Activated T-helper 1 cell treated with Interleukin-2 at 50 U/mL for 16 hours (primary cell): ENCODE measurements around the gene STXBP2.
"Not testable (repeated sequence)": the region's sequence is repeated elsewhere in the genome, so short reads cannot be mapped to it uniquely, and the experiment has no call there.

ENCODE experiments used
- DNase-seq: peaks from one replicate; pipeline ENCODE4 v3.0.0-alpha.2; 2020; ENCODE audit warnings: low read depth

Gene STXBP2

GRCh38 chr19:7632340-7633203 lies 4.3 kb upstream of the STXBP2 start:
- DNase-seq = no peak

GRCh38 chr19:7633698-7634097 lies 3.2 kb upstream of the STXBP2 start, which contains the start of gene PCP2:
PCP2 (minus strand) TSS chr19:7633719; CDS start chr19:7633457, 262 bp downstream.
- no peak for DNase-seq

GRCh38 chr19:7635670-7636069 lies 1.2 kb upstream of the STXBP2 start:
- no peak for DNase-seq

GRCh38 chr19:7636317-7636690 lies 606 bp upstream of the STXBP2 start:
- no peak for DNase-seq

- no peak for DNase-seq
Observed at GRCh38 chr19:7637374-7638256, 705 bp downstream of the STXBP2 start.

GRCh38 chr19:7638802-7639465 lies 2.0 kb downstream of the STXBP2 start:
- DNase-seq = no peak

- no peak for DNase-seq
Observed at GRCh38 chr19:7639863-7640348, 3.0 kb downstream of the STXBP2 start.

- no peak for DNase-seq
Observed at GRCh38 chr19:7640803-7641202, 3.9 kb downstream of the STXBP2 start.

- no peak for DNase-seq
Observed at GRCh38 chr19:7641290-7642276, 4.7 kb downstream of the STXBP2 start.

GRCh38 chr19:7642295-7643030 lies 5.6 kb downstream of the STXBP2 start:
- DNase-seq = no peak

GRCh38 chr19:7643031-7643415 lies 6.1 kb downstream of the STXBP2 start:
- no peak for DNase-seq

GRCh38 chr19:7643629-7644549 lies 7.0 kb downstream of the STXBP2 start:
- DNase-seq = not testable (repeated sequence)

GRCh38 chr19:7644550-7644877 lies 7.6 kb downstream of the STXBP2 start:
- DNase-seq = no peak

GRCh38 chr19:7645163-7645562 lies 8.3 kb downstream of the STXBP2 start:
- no peak for DNase-seq

- no peak for DNase-seq
Observed at GRCh38 chr19:7645656-7646425, 8.9 kb downstream of the STXBP2 start.

GRCh38 chr19:7646426-7646700 lies 9.5 kb downstream of the STXBP2 start:
- DNase-seq = no peak

- DNase-seq = no peak
Observed at GRCh38 chr19:7647156-7647555, 10.2 kb downstream of the STXBP2 start.

GRCh38 chr19:7648265-7649014 lies 11.5 kb downstream of the STXBP2 start:
- no peak for DNase-seq
